AG09309 (cell line): ENCODE data around the gene ELMOD3.
"Not testable (repeated sequence)": the region's sequence is repeated elsewhere in the genome, so short reads cannot be mapped to it uniquely, and the experiment has no call there.

ENCODE experiments used
- DNase-seq: peaks from one replicate; pipeline ENCODE4 v3.0.0-alpha.2; 2010; ENCODE audit warnings: low read depth
- H3K4me3 ChIP-seq: 2 replicates; pipeline ENCODE4 v1.5.1; 2011; ENCODE audit warnings: mild to moderate bottlenecking, low read depth, low read length, moderate library complexity; ENCODE audit not compliant: control insufficient read depth
- TF ChIP-seq, protein P1 (sequence below): IDR thresholded peaks from 2 replicates; pipeline ENCODE4 v1.5.1; 2011; ENCODE audit warnings: mild to moderate bottlenecking, low read depth, low read length, inconsistent platforms; ENCODE audit not compliant: insufficient read depth, control insufficient read depth; ENCODE audit errors: missing control alignments

The ELMOD3 gene

DNA sequence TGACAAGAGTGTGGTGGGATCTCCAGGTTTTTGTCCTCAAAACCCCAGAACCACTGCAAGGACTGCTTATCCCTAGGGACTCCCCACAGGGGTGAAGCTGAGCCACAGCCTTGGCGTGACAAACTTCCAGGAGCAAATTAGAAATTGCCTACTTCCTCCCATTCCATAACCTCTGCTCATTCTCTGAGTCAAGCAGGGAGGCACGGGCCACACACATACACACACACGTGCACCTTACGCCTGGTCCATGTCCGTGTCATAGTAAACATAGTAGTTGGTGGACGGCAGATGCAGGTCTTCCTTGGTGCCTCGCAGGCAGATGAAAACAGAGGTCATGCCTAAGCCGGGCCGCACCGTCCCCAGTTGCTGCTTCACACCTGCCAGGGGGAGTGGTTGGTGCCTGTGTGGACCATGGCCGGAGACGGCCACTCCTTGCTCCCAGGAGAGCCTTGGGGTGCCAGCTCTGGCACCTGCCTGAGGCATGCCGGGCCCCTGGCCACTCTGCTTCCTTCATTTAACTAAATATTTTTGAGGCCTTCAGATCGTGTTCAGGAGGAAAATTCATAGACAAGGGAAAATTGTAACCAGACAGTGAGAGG, 10.1 kb upstream of the ELMOD3 start:
- TF ChIP-seq, protein P1, sequence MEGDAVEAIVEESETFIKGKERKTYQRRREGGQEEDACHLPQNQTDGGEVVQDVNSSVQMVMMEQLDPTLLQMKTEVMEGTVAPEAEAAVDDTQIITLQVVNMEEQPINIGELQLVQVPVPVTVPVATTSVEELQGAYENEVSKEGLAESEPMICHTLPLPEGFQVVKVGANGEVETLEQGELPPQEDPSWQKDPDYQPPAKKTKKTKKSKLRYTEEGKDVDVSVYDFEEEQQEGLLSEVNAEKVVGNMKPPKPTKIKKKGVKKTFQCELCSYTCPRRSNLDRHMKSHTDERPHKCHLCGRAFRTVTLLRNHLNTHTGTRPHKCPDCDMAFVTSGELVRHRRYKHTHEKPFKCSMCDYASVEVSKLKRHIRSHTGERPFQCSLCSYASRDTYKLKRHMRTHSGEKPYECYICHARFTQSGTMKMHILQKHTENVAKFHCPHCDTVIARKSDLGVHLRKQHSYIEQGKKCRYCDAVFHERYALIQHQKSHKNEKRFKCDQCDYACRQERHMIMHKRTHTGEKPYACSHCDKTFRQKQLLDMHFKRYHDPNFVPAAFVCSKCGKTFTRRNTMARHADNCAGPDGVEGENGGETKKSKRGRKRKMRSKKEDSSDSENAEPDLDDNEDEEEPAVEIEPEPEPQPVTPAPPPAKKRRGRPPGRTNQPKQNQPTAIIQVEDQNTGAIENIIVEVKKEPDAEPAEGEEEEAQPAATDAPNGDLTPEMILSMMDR = no peak
- no peak overlapping the region for H3K4me3 ChIP-seq

DNA sequence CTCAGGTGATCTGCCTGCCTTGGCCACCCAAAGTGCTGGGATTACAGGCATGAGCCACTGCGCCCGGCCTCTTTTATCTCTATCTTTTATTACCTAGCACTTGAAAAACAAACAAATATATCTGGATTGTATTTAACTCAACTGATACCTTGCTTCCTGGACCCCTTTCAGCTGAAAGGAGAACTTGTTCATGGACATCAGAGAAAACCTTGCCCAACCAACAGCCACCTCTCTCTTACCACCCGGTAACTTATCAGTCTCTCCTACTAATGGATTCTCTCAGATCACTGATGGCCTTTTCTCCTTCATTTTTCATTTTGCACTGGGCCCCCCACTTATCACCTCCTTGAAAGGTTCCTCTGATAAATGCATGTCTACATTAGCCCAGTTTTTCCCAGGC, 7.0 kb upstream of the ELMOD3 start:
- no peak overlapping the region for H3K4me3 ChIP-seq

More for the DNA sequence above, 10.1 kb upstream of the ELMOD3 start:
- no peak for DNase-seq

DNA sequence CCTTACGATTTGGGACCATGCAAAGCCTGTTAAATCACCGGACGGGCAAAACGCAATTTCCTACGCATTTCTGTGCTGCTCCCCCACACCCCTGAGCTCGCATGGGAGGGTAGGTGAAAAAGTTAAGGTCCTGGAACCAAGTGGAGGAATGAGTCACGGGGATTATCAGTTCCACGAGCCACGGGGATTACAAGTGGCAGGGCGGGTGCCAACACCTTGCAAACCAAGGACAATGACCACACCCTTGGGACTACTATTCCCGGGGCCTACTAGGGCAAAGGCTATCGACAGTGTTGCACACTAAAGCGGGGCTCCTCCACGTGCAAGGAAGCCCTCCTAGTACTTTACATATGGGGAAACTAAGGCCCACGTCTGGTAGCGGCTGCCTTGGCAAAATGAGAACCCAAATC, 688 bp upstream of the ELMOD3 start:
- H3K4me3 ChIP-seq = peak overlapping the region; percentile 82
- TF ChIP-seq, protein P1 = no peak
- no peak for DNase-seq

More for the DNA sequence above, 7.0 kb upstream of the ELMOD3 start:
- no peak for DNase-seq
- TF ChIP-seq, protein P1 = no peak

DNA sequence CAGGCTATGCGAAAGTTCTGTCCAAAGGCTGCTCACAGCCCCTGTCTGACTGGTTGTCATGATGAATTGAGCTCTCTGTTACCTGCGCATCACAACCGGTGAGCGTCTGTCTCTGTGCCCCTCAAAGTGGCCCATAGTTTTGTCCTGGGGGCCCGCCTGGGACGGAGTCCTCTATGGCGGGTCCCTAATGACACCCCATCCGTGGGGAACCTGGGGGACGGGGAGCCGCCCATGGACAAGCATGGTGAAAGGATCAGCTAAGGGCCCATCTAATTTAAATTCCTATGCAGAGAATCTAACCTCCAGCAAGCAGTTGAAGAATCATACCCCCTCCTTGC, 473 bp downstream of the ELMOD3 start:
- TF ChIP-seq, protein P1 = no peak
- peak overlapping the region; percentile 82 for H3K4me3 ChIP-seq
- no peak for DNase-seq

DNA sequence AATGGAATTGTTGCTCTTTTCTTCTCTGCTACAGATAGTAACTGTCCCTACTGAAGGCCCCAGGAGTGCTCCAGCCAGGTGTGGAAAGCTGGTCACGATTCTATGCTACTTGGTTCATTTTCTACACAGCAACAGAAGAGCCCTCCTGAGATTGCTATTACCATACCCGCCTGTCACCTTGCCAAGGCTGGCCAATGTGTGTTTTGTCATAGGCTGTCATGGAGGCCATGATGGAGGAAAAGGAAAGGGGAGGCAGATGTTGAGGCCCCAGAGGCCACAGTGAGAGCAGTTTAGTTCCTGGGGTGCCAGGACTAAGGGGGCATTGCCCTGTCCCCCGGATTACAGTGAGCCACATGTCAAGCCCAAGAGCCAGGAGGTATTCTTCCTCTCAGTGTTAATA, 952 bp downstream of the ELMOD3 start:
- peak overlapping the region; percentile 82 for H3K4me3 ChIP-seq
- no peak for DNase-seq
- TF ChIP-seq, protein P1 = no peak

DNA sequence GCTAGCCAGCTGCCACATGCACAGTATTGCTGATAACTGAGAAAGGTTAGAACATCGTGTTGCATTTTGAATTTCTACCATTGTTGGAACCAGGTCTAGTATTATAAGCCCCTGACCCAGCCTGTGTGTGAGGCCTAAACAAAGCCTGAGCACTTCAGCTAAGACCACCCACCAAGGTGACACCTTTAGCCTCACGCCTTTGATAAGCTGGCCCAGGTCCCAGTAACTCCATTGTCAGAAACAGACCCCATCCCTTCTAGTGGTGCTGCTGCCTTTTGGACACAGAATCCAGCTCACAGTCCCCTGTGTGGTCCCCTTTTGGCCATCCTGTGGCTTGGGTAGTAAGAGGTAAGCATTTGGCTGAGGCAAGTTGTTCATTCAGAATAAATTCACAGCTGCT, 1.6 kb downstream of the ELMOD3 start:
- no peak for DNase-seq
- H3K4me3 ChIP-seq = no peak overlapping the region
- TF ChIP-seq, protein P1 = no peak

DNA sequence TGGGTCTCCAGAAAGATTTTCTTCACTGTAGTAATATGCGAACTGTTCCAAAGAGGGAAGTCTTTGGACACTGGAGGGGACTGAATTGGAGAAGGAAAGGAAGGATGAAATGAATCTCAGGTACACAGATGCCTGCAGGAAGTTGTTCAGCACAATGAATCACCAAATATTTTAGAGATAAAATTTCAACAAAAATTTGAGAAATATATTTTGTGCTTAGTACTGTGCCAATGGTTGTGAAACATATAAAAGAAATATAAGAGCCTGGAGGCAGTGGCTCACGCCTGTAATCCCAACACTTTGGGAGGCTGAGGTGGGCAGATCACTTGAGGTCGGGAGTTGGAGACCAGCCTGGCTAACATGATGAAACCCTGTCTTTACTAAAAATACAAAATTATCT, 3.2 kb downstream of the ELMOD3 start:
- TF ChIP-seq, protein P1 = no peak
- no peak for DNase-seq
- H3K4me3 ChIP-seq = no peak overlapping the region

DNA sequence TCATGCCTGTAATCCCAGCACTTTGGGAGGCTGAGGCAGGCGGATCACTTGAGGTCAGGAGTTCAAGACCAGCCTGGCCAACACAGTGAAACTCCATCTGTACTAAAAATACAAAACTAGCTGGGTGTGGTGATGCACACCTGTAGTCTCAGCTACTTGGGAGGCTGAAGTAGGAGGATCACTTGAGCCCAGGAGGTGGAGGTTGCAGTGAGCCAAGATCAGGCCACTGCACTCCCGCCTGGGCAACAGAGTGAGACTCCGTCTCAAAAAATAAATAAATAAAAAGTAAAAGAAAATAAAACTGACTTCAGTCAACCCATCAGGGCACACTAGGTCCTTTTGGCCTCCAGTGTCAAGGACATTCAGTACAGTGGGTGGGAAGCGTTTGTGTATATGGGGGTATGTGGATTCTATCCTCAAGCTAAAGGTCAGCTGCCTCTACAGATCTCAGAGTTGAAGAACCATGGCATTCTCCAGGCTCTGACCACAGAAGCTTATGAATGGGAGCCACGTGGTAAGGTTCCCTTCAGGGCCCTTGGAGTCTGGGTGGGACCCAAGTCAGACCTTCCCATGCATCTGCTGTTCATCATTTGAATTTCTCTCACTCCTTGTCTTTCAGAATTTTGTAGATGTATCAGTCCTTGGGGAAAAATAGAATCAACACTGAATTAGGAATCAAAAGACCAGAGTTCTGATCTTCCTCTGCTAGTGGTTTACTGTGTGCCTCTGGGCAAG, 8.3 kb downstream of the ELMOD3 start:
- DNase-seq, H3K4me3 ChIP-seq: not testable (repeated sequence)
